Measurements from ENCODE around the gene TMEM161B.
"Not testable (repeated sequence)": the region's sequence is repeated elsewhere in the genome, so short reads cannot be mapped to it uniquely, and the experiment has no call there.

TMEM161B gene

DNA sequence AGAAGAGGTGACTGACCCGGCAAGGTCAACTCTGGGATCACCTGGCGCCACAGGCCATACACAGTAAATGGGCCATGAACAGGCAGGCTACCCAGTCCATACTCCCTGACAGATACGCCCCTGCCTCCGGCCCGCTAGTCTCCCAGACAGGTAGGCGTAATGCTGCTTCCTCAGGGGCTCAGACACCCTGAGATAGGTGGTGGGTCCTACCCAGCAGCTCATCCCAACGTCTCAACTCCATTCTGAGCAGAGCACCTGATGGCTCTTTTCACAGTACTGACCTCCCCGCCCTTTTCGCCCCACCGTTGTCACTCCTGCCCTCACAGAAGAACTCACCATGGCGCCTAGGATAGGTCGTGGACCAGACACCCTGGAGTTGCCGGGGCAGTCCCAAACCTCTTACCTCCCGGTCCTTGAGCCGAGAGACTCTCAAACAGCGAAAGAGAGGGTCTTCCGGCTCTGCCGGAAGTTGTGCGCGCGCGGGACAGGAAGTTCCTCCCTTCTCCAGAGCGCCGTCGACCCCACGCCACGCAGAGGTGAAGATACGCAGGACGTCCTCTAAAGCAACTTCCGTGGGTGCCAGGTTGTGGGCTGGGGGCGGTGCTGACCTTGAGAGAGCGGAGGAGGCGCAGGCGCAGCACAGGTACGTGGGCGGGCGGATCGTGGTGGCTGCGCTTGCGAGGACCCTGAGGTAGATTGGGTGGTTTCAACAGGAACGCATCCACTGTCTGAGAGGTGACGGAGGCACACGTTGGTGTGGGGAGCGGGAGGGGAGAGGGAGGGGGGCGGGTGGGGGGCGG is at the start of gene TMEM161B:
TSS of gene TMEM161B (minus strand) at position 461 of the 800 bp plus-strand sequence. CDS start at position 339, 122 bp downstream.
- in situ Hi-C loops (cut with MboI; ENCODE audit: low sequenced_read_pairs) = no loop called here

DNA sequence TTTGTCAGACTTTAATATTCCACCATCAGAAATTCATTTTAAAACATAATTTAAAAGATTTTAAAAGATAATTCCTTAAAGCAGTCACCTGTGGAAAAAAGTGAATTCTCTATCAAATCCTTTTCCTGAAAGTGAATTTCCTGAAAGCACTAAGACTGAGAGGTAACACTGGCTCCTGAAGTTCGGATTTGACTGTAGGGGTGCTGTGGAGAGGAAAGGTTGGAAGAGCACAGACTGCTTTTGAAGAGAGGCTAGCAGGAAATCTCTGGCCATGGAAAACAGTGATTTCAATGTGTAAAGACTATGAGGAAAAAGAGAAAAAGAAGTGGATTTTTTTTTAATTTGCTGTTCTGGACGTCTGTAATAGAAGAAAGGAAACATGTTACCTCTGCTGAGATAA is 35.7 kb upstream of the TMEM161B start:
- in situ Hi-C loops (cut with MboI; ENCODE audit: low sequenced_read_pairs) = no loop called here

DNA sequence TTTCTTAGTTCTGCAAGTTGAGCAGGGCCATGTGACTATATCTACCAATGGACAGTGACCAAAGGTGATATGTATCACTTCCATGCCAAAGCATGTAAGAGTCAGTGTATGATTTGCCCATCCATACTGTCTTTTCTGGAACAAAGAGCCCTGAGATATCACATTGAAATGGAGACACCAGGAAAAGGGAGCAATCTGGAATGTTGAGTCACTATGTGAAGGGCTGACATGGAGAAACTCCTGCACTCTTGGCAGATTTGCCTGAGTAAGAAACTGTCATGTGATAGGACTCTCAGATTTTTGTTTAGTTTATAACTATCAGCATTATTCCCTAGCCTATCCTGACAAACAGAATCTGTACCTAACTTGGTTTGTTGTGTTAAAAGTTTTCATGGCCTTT is 29.8 kb upstream of the TMEM161B start:
- in situ Hi-C loops (cut with MboI; ENCODE audit: low sequenced_read_pairs) = no loop called here

DNA sequence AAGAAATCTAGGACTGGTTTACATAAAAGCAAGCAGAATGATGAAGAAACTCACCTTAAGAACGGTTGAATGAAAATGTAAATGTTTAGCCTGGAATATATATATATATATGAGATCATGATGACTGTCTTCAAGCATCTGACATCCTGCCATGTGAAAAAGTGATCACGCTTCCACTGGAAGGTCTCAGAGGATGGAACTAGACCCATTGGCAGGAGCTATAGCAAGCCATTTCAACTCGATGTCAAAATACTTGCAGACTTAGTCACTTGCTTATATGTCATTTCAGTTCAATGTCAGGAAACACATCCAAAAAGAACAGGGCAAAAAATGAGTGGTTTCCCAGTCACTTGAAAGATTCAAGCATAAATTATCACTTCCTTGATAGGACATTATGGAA is 22.2 kb upstream of the TMEM161B start:
- in situ Hi-C loops (cut with MboI; ENCODE audit: low sequenced_read_pairs) = no loop called here

DNA sequence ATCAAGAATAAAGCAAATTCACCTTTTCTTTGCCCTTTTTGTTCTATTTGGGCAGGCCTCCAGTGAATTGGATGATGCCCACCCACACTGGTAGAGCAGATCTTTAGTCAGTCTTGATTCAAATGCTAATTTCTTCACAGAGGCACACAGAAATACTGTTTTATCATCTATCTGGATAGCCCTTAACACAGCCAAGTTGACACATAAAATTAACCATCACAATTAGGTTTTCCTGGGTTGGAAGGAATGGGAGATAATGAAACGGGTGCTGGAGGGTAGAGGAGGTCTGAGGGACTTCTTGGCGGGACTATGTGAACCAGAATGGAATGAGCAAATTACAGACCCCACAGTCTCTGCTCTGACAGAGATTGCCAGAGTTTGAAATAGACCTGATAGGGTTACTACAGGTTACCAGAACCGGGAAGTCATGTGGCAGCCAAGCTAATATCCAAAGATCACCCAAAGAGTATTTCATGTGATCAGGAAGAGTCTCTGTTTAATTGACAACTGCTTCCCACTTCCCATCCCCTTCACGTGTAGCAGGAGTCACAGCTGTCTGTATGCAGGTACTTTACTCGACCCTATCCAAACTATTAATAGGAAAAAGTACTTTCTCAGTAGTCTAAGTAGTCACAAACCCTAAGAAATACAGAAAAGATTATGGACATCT is 20.0 kb upstream of the TMEM161B start:
- in situ Hi-C loops (cut with MboI; ENCODE audit: low sequenced_read_pairs) = no loop called here

DNA sequence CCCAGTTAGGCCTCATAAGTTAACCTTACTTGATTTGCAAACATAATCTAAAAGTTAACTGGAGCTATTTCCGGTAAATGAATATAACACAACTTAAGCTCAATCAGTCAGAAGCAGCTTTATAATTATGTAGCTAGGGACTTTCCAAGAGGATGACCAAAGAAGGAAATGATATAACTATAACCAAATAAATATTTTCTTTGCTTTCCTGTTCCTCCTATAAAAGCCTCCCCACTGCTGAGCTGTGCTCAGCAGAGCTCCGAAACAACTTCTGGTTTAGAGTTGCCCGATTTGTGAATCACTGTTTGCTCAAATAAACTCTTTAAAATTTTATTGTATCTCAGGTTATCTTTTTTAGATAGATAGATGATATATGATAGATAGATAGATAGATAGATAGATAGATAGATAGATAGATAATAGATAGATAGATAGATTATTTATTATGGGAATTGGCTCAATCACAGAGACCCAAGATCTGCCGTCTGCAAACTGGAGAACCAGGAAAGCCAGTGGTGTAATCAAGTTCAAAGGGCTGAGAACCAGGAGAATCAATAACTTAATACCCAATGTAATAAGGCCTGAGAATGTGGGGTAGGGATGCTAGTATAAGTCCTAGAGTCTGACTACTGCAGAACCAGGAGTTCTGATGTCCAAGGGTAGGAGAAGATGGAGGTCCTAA is 19.3 kb upstream of the TMEM161B start:
- in situ Hi-C loops (cut with MboI; ENCODE audit: low sequenced_read_pairs) = no loop called here

DNA sequence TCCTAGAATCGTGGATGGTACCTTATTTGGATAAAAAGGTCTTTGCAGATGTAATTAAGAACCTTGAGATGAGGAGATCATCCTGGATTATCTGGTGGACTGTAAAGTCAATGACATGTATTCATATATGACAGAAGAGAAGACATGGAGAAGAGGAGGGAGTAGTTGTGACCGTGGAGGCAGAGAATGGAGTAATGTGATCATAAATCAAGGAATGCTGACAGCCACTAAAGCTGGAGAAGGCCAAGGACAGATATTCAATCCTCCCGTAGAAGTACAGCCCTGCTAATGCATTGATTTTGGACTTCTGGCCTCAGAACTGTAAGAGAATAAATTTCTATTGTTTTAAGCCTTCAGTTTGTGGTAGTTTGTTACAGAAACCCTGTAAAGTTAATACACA is 18.7 kb upstream of the TMEM161B start:
- in situ Hi-C loops (cut with MboI; ENCODE audit: low sequenced_read_pairs) = no loop called here

DNA sequence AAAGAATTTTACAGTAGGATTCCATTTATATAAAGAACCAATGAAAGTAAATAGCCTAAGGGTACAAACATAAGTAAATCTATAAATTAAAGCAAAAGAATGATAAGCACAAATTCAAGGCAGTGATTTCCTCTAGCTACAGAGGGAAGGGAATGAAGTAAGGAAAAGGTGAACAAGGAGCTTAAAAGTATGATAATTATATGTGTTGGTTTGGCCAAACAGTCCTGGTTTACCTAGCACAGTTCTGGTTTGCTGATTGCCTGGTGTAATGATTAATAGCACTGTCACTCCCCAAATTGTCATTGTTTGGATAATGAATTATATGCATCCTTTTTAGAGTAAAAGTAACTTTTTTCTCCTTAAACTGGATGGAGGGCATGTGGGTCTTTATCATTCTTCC is 15.0 kb upstream of the TMEM161B start:
- in situ Hi-C loops (cut with MboI; ENCODE audit: low sequenced_read_pairs) = no loop called here

DNA sequence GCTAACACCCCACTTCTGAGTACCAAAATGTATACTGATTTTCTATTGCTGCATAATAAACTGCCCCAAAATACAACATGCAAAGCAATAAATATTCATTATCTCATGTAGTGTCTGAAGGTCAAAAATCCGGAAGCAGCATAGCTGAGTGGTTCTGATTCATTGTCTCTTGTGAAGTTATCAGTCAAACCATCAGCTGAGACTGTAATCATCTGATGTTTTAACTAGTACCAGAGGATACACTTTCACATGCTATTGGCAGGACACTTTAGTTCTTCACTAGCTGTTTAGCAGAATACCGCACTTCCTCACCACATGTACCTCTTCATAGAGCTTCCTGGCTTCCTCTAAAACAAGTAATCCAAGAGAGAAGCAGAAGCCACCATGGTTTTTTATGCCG is 12.7 kb upstream of the TMEM161B start:
- in situ Hi-C loops (cut with MboI; ENCODE audit: low sequenced_read_pairs) = no loop called here

DNA sequence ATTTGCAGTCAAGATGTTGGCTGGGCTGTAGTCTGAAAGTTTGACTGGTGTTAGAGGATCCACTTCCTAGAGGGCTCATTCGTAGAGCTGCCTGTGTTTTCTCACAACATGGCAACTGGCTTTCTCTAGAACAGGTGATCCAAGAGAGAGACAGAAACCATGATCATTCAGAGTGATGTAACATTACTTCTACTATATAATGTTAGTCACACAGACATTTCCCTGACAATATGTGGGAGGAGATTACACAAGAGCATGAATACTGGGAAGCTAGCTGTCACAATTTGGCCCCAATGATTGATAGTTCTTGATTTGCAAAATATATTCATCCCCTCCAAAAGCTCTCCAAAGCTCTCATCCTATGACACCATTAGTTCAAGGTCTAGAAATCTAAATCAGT is 10.9 kb upstream of the TMEM161B start:
- in situ Hi-C loops (cut with MboI; ENCODE audit: low sequenced_read_pairs) = no loop called here

DNA sequence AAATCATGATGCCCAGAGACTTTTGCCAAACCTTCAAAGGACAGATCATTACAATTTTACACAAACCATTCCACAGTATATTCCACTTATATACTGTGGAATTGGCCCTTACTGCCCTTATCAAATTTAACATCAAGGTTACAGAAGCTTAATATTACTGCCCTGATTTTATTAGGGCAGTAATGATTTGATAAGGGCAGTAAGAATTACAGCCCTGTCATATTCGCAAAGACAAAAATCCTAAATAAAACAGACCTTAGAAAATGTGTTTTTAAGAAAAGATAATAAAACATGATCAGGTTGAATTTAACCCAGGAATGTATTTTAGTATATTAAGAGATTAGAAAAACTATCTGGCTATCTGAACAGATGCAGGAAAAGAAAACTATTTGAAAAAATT is 7.7 kb upstream of the TMEM161B start:
- in situ Hi-C loops (cut with MboI; ENCODE audit: low sequenced_read_pairs) = no loop called here

DNA sequence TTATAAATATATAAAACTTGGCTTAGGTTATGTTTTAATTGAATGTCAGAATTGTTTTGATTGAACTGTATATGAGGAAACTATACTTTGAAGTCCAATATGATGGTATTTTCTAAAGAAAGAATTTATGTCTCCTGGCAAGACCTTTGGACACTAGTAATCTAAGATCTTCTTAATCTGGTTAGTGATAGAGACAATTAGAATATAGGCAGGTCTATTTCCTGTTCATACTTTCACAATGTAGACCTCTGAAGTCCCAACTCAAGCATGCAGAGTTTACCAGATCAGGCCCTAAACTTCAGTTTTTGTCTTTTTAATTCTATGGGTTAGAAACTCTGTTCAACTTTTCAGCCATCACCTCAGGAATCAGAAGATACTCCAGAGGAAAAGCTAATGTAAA is 6.9 kb upstream of the TMEM161B start:
- in situ Hi-C loops (cut with MboI; ENCODE audit: low sequenced_read_pairs) = no loop called here

DNA sequence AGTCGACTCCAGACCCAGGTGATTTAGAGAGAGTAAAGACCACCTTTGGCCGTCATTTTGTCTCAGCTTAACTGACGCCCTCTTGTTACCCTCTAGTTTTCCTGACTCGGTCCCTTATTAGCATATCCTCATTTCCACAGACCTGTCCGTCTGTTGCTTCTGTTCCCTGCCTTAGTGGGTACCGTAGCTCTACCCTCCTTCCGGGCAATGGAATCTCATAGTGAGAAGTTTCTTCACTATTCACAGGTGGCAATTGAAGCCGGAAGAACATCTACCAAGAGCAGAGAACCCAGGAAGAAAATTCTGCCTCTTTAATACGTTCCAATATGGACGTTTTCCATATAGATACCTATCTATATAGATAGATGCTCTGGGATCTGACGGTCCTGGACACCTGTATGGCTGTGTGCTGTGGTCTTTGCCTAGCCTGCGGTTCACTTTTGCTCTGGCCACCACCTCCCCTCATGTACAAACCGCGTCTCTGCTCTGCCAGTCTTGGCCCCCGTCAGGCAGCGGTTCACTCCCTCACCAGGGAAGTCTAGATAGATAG is 652 bp upstream of the TMEM161B start:
- in situ Hi-C loops (cut with MboI; ENCODE audit: low sequenced_read_pairs) = no loop called here

DNA sequence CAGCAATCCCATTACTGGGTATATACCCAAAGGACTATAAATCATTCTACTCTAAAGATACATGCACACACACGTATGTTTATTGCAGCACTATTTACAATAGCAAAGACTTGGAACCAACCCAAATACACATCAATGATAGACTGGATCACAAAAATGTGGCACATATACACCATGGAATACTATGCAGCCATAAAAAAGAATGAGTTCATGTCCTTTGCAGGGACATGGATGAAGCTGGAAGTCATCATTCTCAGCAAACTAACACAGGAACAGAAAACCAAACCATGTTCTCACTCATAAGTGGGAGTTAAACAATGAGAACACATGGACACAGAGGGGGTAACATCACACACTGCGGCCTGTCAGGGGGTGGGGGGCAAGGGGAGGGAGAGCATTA is 4.1 kb downstream of the TMEM161B start:
- in situ Hi-C loops (cut with MboI; ENCODE audit: low sequenced_read_pairs) = not testable (repeated sequence)

DNA sequence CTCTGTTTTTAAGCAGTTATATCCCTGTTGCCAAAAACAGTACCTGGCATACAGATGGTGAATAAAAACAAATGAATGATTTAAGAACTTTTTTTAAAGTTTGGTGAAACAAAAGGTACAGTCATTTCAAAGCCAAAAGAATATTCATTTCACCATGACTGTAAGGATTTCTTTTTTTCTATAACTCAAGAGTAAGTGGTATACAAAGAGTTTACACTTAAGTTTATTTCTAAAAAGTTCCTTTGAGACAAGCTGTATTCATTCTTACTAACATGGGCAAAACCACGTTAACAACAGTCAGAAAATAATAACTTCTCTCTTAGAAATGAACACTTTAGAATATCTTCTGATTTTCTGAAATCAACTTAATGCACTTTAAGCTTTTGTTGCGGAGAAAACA is 5.3 kb downstream of the TMEM161B start:
- in situ Hi-C loops (cut with MboI; ENCODE audit: low sequenced_read_pairs) = no loop called here

DNA sequence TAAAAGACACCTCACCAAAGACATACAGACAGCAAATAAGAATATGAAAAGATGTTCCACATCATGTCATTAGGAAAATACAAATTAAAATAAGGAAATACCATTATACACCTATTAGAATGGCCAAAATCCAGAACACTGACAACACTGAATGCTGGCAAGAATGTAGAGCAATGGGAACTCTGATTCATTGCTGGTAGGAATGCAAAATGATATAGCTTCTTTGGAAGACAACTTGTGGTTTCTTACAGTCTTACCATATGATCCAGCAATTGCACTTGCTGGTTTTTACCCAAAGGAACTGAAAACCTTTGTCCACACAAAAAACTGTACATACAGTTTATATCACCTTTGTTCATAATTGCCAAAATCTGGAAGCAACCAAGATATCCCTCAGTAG is 6.5 kb downstream of the TMEM161B start:
- in situ Hi-C loops (cut with MboI; ENCODE audit: low sequenced_read_pairs) = no loop called here

DNA sequence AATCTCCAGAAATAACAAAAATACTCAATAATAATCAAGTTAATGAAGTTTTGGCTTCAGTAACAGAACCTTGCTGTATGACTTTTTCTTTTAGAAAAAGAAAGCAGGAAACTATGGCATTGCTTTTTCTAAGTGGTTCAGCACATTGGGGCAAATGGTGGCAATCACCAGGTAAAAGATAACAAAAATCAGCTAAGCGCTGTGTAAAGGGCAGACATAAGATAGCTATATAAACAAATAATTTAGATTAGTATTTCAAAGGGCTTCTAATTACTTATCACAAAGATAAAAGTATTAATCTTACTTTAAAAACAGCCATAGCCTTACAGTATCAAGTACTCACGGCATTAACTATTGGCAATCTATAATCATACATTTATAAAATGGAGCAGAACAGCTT is 10.0 kb downstream of the TMEM161B start:
- in situ Hi-C loops (cut with MboI; ENCODE audit: low sequenced_read_pairs) = no loop called here

DNA sequence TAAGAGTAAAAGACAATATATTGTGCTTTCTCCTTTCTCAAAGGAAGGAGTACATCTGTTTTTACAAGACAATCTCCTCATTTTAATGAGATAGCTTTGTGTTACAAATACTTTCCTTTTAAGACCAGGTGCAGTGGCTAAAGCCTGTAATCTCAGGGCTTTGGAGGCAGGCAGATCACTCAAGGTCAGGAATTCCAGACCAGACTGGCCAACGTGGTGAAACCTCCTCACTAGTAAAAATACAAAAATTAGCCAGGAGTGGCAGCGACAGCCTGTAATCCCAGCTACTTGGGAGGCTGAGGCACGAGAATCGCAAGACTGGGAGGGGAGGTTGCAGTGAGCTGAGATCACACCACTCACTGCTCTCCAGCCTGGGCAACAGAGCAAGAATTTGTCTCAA is 11.8 kb downstream of the TMEM161B start:
- in situ Hi-C loops (cut with MboI; ENCODE audit: low sequenced_read_pairs) = no loop called here

DNA sequence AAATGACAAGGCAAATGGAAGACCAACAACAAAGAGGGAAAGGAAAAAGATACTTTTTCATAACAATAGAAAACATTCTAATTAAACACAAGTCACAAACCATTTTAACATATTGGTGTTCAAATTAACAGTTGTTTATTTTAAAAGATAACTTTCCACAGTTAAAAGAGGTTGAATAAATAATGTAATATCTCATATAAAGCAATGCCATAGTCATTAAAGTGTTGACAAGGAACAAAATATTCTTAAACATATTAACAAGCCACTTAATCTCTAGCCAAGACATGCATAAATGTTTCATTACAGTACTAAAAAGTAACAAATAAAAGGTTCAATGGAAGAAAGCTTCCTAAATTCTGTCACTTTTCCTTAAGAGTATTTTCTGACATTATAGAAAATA is 12.6 kb downstream of the TMEM161B start:
- in situ Hi-C loops (cut with MboI; ENCODE audit: low sequenced_read_pairs) = no loop called here

DNA sequence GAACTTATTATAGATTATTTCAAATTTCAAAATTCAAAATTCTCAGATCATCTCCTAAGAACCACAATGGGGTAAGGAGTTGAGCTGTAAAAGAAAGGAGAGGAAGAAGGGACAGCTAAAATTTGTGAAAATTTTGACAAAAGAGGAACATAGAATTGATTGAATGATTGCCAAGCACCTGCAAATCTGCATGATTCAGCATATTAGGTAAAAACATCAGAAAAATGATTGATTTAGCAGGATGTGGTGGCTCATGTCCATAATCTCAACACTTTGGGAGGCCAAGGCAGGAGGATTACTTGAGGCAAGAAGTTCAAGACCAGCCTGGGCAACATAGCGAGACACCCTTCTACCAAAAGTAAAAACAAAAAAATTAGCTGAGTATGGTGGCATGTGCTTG is 14.3 kb downstream of the TMEM161B start:
- in situ Hi-C loops (cut with MboI; ENCODE audit: low sequenced_read_pairs) = no loop called here

DNA sequence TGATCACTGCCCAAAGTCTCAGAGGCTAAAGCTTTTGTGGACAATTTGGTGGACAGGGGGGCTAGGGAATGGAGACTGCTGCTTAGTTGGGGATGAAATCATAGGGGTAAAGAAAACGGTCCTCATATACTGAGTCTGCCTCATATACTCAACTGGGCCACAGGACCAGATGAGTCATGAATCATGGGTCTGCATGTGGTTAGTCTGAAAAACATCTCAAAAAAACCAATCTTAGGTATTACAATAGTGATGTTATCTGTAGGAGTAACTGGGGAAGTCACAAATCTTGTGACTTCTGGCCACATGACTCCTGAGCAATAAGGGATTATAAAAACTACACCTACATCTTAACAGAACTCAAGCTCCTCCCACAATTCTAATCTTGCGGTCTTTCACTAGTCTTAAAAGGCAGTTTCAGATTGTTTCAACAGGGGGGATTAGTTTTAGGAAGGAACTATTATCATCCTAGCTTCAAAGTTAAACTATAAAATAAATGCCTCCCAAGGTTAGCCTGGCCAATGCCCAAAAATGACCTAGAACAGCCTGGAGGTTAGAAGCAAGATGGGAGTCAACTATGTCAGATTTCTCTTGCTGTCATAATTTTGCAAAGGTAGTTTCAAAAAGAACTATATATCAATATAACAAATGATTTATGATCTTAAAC is 17.5 kb downstream of the TMEM161B start:
- in situ Hi-C loops (cut with MboI; ENCODE audit: low sequenced_read_pairs) = no loop called here
